ENCODE data around the gene PTTG1IP.

PTTG1IP gene

DNA sequence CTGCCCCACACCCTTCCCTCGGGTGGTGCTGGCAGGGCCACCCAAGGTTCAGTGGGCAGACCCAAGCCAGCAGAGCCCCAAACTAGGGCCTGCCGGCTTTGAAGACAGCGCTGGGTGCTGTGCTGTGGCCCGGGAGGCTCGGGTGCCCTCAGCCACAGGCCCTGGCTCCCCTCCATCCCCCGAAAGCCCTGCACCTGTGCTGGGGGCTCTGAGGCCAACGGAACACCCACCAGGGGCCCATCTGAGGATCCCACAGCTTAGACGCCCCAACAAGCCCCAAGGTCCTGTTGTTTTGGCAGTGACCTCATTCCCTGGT lies 38.6 kb upstream of the PTTG1IP start:
- Histone ChIP-seq H2AFZ (ENCODE audit: low read depth) (no peak overlapping the region), H3K27ac (no peak overlapping the region), H3K36me3 (ENCODE audit: insufficient read depth) (no peaks in the 10 kb centered on the region), H3K4me3 (IDR thresholded peaks at IDR 0.05; ENCODE audit: insufficient read depth, low read depth, low read length) (no peak overlapping the region), H3K4me2 (no peak overlapping the region), H3K4me1 (ENCODE audit: low read depth, poor library complexity, severe bottlenecking) (no peaks in the 10 kb centered on the region), H4K20me1 (ENCODE audit: insufficient read depth) (no peaks in the 10 kb centered on the region), H3K9ac (no peak overlapping the region), H3K27me3 (ENCODE audit: insufficient read depth, low read depth) (peaks cover 84% of the 10 kb centered on the region), H3K79me2 (ENCODE audit: insufficient read depth, low read depth) (no peaks in the 10 kb centered on the region)
- TF ChIP-seq, protein P1, sequence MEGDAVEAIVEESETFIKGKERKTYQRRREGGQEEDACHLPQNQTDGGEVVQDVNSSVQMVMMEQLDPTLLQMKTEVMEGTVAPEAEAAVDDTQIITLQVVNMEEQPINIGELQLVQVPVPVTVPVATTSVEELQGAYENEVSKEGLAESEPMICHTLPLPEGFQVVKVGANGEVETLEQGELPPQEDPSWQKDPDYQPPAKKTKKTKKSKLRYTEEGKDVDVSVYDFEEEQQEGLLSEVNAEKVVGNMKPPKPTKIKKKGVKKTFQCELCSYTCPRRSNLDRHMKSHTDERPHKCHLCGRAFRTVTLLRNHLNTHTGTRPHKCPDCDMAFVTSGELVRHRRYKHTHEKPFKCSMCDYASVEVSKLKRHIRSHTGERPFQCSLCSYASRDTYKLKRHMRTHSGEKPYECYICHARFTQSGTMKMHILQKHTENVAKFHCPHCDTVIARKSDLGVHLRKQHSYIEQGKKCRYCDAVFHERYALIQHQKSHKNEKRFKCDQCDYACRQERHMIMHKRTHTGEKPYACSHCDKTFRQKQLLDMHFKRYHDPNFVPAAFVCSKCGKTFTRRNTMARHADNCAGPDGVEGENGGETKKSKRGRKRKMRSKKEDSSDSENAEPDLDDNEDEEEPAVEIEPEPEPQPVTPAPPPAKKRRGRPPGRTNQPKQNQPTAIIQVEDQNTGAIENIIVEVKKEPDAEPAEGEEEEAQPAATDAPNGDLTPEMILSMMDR (conservative IDR thresholded peaks at IDR 0.05; ENCODE audit: low read depth, low read length) = no peak

DNA sequence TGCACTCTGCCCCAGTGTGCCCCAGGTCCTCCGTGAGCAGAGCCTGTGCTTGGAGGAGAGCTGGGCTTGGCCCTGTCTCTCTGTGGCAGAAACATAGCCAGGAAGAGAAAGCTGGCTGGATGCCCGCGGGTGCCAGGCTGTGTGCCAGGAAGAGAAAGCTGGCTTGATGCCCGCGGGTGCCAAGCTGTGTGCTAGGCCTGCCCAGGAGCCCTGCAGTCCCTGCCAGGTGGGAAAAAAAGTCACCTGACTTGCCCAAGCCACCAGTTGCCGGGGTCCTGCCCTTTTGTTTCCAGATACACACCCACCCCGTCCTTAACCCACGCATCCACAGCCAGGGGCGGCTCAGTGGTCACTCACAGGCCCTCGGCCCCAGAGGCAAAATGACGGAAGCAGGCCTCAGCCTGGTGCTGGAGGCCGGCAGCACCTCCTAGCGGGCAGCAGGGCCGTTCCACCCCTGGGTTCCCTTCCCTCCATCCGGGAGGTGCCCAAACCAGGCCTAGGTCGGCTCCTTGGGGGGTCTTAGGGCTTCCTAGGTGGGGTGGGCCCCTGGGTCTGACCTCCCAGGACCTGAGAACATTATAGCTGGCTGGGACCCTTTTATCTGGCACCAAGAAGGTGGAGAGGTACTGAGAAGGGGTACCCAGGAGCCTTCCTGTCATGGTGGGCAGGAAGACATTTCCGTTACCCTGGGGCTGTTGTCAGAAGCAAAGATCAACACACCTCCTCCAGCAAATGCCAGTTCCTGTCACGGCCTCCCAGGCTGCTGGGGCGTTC lies 38.1 kb upstream of the PTTG1IP start:
- Histone ChIP-seq H2AFZ (ENCODE audit: low read depth) (no peak overlapping the region), H3K4me2 (no peak overlapping the region), H3K27me3 (ENCODE audit: insufficient read depth, low read depth) (peaks cover 84% of the 10 kb centered on the region), H3K4me3 (IDR thresholded peaks at IDR 0.05; ENCODE audit: insufficient read depth, low read depth, low read length) (no peak overlapping the region), H4K20me1 (ENCODE audit: insufficient read depth) (no peaks in the 10 kb centered on the region), H3K9ac (no peak overlapping the region), H3K27ac (no peak overlapping the region), H3K4me1 (ENCODE audit: low read depth, poor library complexity, severe bottlenecking) (no peaks in the 10 kb centered on the region), H3K36me3 (ENCODE audit: insufficient read depth) (no peaks in the 10 kb centered on the region), H3K79me2 (ENCODE audit: insufficient read depth, low read depth) (no peaks in the 10 kb centered on the region)
- TF ChIP-seq, protein P1 (conservative IDR thresholded peaks at IDR 0.05; ENCODE audit: low read depth, low read length) = no peak

DNA sequence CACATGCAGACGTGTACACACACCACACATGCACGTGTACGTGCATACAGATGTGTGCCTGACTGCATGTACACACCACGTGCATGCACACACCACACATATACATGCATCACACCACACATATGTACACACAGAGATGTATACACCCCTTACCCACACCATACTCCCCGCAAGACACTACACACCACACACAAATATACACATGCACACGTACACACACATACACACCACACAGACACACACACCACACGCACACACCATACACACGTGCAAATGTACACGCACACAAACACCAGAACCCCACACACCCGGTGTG lies 37.5 kb upstream of the PTTG1IP start:
- peaks cover 84% of the 10 kb centered on the region for H3K27me3 ChIP-seq (ENCODE audit: insufficient read depth, low read depth)
- H3K27ac ChIP-seq = no peak overlapping the region
- no peak overlapping the region for H3K4me2 ChIP-seq
- H3K4me1 ChIP-seq (ENCODE audit: low read depth, poor library complexity, severe bottlenecking) = no peaks in the 10 kb centered on the region
- TF ChIP-seq, protein P1 (conservative IDR thresholded peaks at IDR 0.05; ENCODE audit: low read depth, low read length) = no peak
- H3K36me3 ChIP-seq (ENCODE audit: insufficient read depth) = no peaks in the 10 kb centered on the region
- H3K79me2 ChIP-seq (ENCODE audit: insufficient read depth, low read depth) = no peaks in the 10 kb centered on the region
- H3K4me3 ChIP-seq (IDR thresholded peaks at IDR 0.05; ENCODE audit: insufficient read depth, low read depth, low read length) = no peak overlapping the region
- no peak overlapping the region for H3K9ac ChIP-seq
- no peaks in the 10 kb centered on the region for H4K20me1 ChIP-seq (ENCODE audit: insufficient read depth)
- no peak overlapping the region for H2AFZ ChIP-seq (ENCODE audit: low read depth)

GRCh38 chr21:44910229-44911067 lies 37.0 kb upstream of the PTTG1IP start:
- no peaks in the 10 kb centered on the region for H4K20me1 ChIP-seq (ENCODE audit: insufficient read depth)
- no peak overlapping the region for H3K27ac ChIP-seq
- H3K4me2 ChIP-seq = no peak overlapping the region
- H3K79me2 ChIP-seq (ENCODE audit: insufficient read depth, low read depth) = no peaks in the 10 kb centered on the region
- TF ChIP-seq, protein P1 (conservative IDR thresholded peaks at IDR 0.05; ENCODE audit: low read depth, low read length) = no peak
- H3K4me1 ChIP-seq (ENCODE audit: low read depth, poor library complexity, severe bottlenecking) = no peaks in the 10 kb centered on the region
- H3K9ac ChIP-seq = no peak overlapping the region
- no peak overlapping the region for H3K4me3 ChIP-seq (IDR thresholded peaks at IDR 0.05; ENCODE audit: insufficient read depth, low read depth, low read length)
- H3K27me3 ChIP-seq (ENCODE audit: insufficient read depth, low read depth) = peaks cover 83% of the 10 kb centered on the region
- H2AFZ ChIP-seq (ENCODE audit: low read depth) = no peak overlapping the region
- H3K36me3 ChIP-seq (ENCODE audit: insufficient read depth) = no peaks in the 10 kb centered on the region
